ENCODE data around the gene RABGAP1L. TPM values are rescaled to one million over a fixed set of nuclear protein-coding genes. Genes with fewer than 3 reads are reported as not detected.

The RABGAP1L gene
- total RNA-seq, 1 experiment from 2014 or later = 20.8 TPM

- no peak for DNase-seq (ENCODE audit: extremely low read depth, low read depth)
These were observed 738.9 kb downstream of the RABGAP1L start for GRCh38 chr1:174898102-174898797.

GRCh38 chr1:174900317-174900716, 741.0 kb downstream of the RABGAP1L start:
- DNase-seq (ENCODE audit: extremely low read depth, low read depth) = no peak

- DNase-seq (ENCODE audit: extremely low read depth, low read depth) = no peak
These were observed 743.3 kb downstream of the RABGAP1L start for GRCh38 chr1:174902531-174903099.

GRCh38 chr1:174911606-174912005, 752.3 kb downstream of the RABGAP1L start:
- no peak for DNase-seq (ENCODE audit: extremely low read depth, low read depth)

DNA sequence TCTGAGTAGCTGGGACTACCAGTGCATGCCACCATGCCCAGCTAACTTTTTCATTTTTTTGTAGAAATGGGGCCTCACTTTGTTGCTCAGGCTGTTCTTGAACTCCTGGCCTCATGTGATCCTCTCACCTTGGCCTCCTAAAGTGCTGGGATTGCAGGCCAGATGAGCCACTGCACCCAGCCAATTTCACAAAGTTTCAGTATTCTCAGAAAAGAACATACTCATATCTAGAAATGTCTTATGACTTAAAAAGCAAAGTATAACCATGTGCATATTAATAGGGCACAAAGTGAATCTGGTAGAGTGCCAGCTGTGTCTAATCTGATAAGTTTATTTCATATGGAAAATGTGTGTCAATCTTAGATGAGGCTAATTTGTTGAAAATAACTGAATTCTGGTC, 752.9 kb downstream of the RABGAP1L start:
- no peak for DNase-seq (ENCODE audit: extremely low read depth, low read depth)

DNA sequence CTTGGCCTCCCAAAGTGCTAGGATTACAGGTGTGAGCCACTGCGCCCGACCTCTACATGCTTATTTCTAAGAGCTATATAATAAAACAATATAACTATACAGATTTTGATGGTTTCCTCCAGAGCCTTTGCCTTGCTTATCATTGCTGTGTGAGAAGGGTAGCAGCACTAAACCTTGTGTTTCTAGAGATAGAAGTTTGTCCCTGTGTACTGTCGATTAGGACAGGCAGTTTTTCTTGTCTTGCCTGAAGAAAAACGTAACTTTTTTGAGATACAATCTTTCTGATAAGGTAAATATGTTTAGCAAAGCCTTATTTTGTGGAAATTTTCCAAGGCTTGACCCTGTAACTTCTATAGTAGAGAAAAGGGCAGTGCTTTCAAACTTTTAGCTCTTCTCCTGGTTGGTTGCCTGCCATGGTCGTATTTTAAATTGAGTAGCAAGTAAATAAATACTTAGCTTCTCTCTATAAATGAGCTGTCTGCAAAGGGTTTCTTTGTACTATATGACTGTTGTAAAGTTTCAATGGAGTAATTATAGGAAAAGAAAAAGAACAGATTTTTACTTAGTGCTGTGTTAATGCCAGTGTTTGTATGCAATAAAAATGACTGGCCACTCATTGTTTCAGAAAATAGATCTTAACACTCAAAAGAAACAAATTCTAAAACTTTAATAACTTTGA, 754.0 kb downstream of the RABGAP1L start:
- no peak for DNase-seq (ENCODE audit: extremely low read depth, low read depth)

DNA sequence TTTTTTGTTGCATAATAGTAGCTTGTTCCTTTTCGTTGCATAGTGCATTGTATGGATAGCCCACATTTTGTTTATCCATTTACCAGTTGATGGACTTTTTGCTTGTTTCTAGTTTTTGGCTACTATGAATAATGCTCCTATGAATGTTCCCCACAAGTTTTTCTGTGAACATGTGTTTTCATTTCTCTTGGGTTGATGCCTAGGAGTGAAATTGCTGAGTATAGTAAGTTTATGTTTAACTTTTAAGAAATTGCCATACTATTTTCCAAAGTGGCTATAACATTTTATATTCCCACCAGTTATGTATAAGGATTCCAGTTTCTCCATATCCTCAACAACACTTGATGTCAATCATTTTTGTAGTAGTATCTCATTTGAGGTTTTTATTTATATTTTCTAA, 755.7 kb downstream of the RABGAP1L start:
- no peak for DNase-seq (ENCODE audit: extremely low read depth, low read depth)

GRCh38 chr1:174916846-174917245, 757.5 kb downstream of the RABGAP1L start:
- DNase-seq (ENCODE audit: extremely low read depth, low read depth) = no peak

DNA sequence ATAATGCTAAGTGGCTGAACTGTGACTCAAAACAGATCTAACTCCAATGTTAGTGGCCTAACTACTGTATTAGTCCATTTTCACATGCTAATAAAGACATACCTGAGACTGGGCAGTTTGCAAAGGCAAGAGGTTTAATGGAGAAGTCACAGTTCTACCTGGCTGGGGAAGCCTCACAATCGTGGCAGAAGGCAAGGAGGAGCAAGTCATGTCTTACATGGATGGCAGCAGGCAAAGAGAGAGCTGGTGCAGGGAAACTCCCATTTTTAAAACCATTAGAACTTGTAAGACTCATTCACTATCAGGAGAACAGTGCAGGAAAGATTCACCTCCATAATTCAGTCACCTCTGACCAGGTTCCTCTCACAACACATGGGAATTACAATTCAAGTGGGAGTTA, 760.8 kb downstream of the RABGAP1L start:
- DNase-seq (ENCODE audit: extremely low read depth, low read depth) = no peak

GRCh38 chr1:174922121-174922520, 762.8 kb downstream of the RABGAP1L start:
- DNase-seq (ENCODE audit: extremely low read depth, low read depth) = no peak

DNA sequence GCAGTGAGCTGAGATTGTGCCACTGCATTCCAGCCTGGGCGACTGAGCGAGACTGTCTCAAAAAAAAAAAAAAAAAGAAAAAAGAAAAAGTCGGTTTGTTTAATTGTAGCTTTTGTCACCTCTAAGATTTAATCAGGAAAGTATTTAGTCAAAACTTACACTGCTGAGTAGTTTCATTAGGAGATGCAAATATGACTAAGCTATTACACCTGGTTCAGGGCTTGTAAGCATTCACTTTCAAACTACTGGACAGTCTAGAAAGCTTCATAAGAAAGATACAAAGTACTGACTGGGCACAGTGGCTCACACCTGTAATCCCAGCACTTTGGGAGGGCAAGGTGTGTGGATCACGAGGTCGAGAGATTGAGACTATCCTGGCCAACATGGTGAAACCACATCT, 764.5 kb downstream of the RABGAP1L start:
- no peak for DNase-seq (ENCODE audit: extremely low read depth, low read depth)

- DNase-seq (ENCODE audit: extremely low read depth, low read depth) = no peak
These were observed 769.2 kb downstream of the RABGAP1L start for GRCh38 chr1:174928541-174928940.

GRCh38 chr1:174931214-174931613, 771.9 kb downstream of the RABGAP1L start:
- DNase-seq (ENCODE audit: extremely low read depth, low read depth) = no peak

DNA sequence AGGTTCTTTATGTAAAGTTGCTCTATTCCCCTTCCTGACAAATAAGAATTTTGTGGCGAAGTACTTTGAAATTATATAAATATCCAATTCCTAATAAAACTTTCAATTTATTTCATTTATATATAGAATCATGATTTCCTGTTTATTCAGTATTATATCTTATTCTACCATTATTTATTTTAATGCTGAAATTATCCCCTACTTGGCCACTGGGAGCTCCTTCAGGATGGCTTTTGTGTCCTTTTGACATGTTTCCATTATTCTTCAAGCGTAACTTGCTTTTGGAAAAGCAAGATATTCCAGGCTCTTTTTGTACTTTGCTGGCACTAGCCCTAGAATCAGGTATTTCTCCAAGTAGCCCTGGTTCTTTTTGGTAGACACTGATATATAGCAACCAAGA, 773.3 kb downstream of the RABGAP1L start:
- no peak for DNase-seq (ENCODE audit: extremely low read depth, low read depth)

DNA sequence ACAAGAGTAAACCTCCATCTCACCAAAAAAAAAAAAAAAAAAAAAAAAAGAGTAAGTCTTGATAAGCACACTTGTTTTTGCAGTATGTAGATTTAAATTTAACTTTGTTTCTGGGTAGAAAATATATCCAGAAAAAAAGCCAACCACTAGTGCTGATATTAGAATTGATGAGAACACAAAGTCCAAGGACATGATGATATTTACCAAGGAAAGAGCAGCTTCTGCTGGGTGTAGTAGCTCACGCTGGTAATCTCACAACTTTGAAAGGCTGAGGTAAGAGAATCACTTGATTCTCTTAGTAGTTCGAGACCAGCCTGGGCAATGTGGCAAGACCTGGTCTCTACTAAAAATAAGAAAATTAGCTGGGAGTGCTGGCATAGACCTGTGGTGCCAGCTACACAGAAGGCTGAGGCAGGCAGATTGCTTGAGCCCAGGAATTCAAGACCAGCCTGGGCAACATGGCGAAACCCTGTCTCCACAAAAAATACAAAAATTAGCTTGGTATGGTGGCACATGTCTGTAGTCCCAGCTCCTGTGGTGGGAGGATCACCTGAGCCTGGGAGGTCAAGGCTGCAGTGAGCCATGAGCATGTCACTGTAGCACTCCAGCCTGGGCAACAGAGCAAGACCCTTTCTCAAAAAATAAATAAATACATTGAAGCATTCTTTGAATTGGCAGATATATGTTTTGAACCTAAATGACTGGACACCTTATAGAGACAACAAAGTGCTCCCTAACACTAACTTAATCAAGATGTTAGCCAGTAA, 776.8 kb downstream of the RABGAP1L start:
- DNase-seq (ENCODE audit: extremely low read depth, low read depth) = no peak

DNA sequence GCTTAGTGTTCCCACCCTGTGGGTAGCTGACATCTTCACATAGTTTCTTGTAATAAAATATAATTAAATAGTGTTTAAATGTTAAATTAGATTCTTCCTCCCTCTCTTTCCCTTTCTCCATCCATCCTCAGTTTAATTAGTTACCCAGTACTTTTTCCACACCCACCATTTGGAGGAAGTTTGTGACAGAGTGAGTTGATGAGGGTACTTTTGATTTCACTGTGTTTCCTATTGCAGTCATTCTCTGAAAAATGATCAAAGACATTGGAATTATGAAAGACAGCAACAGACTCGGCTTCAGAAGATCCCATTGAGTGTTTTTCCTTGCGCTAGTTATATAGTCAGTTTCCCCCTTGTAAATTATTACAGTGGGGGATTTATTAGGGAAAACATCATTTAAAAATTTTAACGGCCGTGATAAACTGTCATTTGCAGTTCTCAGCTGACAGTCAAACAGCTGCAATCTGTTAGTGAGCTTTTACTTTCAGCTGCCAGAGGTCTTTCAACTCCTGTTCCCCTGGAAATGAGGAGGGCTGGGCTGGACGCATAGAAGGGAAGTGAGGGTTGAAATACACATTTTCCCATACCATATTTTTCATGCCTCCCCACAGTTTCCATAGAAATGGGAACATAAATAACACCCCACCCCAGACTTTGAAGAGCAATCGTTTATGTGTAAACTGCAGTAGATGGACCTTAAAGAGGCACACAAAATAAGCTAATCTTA, 779.1 kb downstream of the RABGAP1L start:
- DNase-seq (ENCODE audit: extremely low read depth, low read depth) = no peak

DNA sequence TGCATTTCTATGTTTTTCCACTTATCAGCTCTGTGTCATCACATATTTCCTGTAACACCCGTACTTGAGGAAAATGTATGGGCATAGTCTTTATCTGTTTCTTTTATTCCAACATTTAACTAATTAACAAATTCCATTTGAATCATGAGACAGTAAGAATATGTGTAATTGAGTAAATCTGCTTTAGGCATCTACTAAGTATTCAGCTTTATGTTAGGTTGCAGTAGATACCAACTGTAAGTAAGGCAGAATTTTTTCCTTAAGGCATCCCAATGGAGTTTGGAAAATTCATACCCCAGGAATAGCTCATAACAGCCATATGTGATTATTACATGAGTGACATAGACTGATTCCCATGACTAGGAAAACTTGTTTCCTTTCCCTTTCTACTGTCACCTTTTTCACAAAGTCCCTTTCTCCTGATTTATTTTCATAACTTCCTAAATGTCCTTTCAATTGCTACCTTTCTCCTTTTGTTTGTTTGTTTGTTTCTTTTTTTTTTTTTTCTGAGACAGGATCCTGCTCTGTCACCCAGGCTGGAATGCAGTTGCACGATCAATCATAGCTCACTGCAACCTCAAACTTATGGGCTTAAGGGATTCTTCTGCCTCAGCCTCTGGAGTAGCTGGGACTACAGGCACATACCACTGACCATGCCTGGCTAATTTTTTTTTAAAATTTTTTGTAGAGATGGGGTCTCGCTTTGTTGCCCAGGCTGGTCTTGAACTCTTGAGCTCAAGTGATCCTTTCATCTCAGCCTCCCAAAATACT, 780.6 kb downstream of the RABGAP1L start:
- no peak for DNase-seq (ENCODE audit: extremely low read depth, low read depth)

DNA sequence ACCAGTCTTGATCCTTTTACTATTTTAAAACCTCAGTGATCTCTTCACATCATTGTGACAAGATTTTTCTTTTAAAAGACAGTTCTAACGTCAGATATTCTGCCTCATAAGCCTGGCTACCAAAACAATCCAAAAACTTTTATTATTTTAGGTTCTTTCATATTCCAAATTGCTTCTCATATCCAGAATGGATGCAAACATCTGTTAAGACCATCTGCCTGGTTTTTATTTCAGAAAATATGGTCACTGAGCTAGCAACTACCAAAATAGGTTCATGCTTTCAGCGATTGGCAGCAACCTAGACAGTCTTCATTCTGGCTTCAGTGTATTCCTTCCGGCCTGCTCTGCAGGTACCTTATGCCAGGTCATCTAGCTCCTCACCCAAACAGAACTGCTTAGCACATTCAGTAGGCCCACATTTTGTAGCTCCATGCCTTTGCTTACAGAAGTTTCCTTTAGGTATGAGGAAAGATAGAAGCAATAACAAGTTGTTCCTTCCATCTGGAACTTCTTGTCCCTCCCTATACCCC, 781.4 kb downstream of the RABGAP1L start:
- DNase-seq (ENCODE audit: extremely low read depth, low read depth) = no peak

DNA sequence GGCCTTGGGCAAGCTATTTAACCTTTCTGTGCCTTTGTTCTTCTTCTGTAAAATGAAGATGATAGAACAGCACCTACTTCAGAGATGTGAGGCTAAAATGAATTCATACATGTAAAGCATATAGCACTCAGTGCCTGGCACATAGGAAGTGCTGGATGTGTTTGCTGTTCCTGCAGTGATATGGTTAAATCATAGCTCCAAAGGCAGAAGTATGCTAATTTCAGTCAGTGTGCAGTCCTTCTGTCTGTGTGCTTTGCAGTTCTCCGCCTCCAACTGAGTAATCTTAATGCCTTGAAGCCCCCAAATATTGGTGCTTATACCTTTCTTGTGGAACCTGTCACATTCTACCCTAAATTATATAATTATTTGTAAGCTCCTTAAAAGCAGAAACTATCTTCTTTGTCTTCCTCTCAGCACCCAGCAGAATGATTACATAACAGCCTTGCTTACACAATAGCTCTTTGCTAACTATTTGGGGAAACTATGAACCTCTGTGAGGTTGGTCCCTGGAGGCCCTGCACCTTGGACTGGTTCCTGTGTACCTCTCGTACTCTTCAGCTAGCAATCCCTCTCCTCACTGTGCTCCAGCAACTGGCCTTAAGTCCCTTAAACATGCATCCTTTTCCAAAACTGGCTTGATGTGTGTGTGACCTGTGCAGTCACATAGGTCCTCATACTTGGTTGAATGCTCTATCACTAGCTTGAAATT, 783.4 kb downstream of the RABGAP1L start:
- DNase-seq (ENCODE audit: extremely low read depth, low read depth) = no peak
